ENCODE measurements around the gene LRP5.

DNA sequence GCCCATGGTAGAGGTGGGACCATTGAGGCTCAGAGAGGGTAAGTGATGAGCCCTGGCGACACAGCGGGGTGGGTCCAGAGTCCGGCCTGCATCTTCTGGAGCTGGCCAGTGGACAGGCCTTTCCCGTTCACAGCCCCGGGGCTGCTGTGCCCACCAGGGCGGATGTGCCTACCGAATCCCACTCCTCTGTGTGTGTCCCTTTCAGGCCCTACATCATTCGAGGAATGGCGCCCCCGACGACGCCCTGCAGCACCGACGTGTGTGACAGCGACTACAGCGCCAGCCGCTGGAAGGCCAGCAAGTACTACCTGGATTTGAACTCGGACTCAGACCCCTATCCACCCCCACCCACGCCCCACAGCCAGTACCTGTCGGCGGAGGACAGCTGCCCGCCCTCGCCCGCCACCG, 136.2 kb downstream of the LRP5 start:
- TF ChIP-seq, protein P1, sequence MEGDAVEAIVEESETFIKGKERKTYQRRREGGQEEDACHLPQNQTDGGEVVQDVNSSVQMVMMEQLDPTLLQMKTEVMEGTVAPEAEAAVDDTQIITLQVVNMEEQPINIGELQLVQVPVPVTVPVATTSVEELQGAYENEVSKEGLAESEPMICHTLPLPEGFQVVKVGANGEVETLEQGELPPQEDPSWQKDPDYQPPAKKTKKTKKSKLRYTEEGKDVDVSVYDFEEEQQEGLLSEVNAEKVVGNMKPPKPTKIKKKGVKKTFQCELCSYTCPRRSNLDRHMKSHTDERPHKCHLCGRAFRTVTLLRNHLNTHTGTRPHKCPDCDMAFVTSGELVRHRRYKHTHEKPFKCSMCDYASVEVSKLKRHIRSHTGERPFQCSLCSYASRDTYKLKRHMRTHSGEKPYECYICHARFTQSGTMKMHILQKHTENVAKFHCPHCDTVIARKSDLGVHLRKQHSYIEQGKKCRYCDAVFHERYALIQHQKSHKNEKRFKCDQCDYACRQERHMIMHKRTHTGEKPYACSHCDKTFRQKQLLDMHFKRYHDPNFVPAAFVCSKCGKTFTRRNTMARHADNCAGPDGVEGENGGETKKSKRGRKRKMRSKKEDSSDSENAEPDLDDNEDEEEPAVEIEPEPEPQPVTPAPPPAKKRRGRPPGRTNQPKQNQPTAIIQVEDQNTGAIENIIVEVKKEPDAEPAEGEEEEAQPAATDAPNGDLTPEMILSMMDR (conservative IDR thresholded peaks at IDR 0.05; ENCODE audit: low read length): no peak
- TF ChIP-seq EZH2phosphoT487 (IDR thresholded peaks at IDR 0.05; ENCODE audit: borderline replicate concordance): no peak

All from Loucy (cell line).